ENCODE data around the gene GPR152.
"Not testable (repeated sequence)": the region's sequence is repeated elsewhere in the genome, so short reads cannot be mapped to it uniquely, and the experiment has no call there.

The GPR152 gene

DNA sequence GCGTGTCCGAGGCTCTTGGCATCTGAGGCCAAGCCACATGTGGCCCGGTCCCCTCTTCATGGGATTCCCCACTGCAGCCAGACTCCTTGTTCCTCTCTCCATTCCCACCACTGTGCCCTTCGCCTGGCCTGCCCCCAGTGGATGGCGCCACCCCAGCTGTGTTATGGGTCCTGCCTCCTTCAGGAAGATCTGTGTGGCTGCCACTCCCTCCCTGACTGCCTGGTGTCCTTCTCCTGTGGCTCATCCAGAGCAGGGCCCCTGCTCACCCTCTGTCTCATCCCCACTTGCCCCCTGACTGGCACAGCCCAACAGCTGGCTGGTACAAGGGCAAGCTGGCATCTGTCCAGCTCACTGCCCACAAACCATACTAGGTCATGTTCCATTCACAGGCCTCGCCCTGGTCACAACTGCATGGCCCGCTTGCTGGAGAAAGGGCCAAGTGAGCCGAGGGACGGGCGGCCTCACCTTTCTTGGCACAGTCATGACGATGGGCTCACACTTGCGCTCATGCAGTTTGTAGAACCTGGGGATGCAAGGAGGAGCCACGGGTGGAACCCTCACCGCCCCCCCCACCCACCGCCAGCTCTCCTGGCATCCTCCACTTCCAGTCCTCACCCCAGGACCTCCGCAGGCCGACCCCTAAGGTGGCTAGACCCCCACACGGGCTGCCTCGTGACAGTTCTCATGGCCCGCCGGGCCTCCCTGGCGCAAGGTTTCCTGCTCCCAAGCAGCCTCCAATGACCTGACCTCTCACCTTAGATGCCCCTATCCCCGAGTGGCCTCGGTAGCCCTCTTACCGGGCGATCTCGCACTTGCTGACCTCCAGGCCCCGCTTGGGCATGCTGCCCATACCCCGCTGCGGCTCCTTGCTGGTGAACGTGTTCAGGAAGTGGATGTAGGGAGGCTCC, 13.0 kb downstream of the GPR152 start:
- peak; percentile 77 for DNase-seq

DNA sequence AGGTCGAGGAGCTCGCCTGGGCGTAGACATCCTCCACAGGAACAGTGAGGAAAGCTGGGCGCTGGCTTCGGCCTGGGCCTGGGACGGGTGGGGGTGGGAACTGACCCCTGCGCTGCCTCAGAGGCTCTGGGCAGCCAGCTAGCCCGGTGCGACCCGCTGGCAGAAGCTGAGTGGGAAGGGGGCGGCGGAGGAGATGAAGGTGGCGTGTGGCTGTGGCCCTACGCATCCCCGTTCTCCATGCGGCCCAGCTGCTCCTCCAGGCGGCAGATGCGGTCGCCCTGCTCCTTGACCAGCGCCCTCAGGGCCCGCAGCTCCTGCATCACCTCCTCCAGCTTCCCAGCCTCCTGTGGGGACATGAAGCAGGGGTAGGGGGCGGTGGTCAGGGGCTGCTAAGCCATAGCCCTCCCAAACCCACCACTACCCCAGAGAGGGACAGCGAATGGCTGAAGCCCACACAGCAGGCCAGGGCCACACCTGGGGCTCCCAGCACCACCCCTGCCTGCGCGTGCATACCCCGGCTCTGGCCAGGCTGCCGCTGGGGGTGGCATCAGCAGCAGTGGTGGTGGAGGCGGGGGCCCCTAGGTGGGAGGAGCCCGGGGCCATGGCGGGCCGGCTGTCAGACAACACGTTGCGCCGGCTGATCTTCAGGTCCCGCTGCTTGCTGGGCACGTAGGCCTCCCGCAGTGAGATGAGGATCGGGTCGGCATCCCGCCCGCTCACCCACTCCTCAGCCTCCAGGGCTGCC, 14.2 kb downstream of the GPR152 start:
- DNase-seq = peak; percentile 92

DNA sequence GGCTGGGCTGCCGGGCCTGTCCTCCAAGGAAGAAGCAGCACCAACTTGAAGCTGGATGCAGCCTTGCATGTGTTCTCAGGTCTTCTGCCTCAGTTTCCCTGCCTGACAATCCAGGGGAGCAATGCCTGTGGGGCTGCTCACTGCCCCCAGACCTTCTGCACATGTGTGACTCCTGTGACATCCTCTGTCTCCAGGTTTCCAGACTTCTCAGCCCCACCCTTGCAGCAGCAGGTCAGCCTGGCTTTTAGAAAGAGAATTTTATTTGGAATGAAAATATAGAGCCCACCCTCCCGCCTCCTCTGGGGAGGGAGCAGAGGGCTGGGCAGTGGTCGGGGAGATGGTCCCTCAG, 14.7 kb downstream of the GPR152 start:
- no peak for DNase-seq

DNA sequence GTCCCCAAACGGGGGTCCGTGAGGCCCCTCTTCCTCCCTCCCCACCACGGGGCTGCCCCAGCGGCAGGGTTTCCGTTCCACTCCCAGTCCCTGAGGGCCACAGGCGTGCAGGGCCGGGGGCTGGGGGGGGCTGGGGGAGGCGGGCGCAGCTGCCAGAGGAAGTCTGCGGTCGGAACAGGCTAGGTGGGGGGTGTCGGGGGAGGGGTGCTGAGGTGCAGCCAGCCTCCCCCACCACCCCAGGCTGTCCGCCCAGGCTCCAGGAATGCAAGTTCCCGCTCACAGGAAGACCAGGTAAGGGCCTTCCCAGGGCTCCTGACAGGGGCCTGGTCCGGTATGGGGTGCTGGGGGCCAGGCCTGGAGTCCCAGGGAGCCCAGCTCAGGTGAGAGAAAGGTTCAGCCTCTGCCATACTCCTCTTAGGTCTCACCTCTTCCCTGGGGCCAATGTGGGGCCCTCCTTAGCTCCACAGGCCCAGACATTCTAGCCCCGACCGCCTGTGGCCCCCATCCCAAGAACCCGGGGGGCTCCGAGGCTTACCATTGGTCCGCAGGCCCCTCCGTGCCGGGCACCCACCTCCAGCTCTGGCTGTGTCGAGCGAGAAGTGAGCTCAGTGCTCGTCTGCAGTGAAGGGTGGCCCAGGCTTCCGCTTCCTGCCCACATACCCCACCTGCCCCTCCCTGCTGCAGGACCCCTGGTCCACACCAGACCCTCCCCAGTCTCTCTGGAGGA, 15.3 kb downstream of the GPR152 start, which contains the start of gene PTPRCAP:
Gene PTPRCAP, minus strand, starts transcription at position 601 of the 727 bp plus-strand sequence. Its CDS starts 63 bp downstream, at position 538.
- peak; percentile 91 for DNase-seq

DNA sequence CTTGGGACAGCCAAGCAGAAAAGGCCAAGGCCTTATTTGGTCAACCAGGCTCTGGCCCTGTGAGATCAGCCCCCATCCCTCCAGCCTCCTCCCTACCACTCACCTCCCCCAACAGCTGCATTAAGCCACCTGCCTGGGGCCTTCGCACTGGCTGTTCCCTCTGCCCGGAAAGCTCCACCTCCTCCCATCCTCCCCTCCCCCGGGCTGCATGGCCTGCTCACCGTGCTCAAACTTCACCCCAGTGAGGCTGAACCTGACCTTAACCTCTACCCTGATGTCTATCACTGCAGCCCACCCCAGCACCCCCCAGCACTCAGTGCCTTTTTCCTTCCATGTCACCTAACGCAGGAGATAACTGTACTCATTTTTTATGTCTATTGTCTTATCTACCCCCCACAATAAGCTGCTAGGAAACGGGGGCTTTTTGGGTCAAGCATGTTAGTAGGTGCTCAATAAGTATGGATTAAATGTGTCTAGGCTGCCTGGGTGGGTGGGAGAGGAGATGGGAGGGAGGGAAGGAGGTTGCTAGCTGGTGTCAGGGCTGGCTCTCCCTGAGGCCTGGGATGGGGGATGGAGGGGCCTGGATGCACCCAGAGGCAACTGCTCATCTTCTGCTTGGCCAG, 16.0 kb downstream of the GPR152 start:
- DNase-seq = peak; percentile 87

DNA sequence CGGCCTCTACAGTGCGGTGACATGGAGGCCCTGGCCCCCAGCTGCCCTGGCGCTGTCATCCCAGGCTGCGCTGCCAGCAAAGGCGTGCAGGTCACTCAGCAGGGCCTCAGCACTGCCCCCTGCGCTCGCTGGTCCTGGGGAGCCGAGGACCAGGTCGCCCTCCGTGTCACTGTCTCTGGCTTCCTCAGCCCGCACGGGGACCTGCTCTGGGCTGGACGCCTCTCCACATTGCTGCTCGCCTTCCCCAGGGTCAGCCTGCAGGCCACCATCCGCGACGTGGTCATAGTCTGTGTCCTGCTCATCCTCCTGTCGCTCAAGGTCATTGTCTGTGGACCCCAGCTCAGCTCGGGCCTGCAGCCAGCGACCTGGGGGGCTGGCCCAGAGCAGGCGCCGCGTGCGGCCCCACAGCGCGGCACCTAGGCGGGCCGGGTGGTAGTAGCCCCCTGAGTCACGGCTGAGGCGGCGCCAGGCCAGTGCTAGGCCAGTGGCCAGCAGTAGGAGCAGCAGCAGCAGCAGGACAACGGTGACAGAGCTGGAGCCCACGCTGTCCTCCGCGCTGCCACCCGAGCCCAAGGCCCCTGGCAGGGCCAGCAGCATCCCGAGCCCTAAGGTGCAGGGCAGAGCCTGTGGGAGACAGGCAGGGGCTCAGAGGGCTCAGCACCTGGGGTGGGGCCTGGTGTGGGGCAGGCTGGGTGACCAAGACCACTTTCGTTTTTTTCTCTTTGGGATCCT, 16.6 kb downstream of the GPR152 start:
- DNase-seq = no peak

DNA sequence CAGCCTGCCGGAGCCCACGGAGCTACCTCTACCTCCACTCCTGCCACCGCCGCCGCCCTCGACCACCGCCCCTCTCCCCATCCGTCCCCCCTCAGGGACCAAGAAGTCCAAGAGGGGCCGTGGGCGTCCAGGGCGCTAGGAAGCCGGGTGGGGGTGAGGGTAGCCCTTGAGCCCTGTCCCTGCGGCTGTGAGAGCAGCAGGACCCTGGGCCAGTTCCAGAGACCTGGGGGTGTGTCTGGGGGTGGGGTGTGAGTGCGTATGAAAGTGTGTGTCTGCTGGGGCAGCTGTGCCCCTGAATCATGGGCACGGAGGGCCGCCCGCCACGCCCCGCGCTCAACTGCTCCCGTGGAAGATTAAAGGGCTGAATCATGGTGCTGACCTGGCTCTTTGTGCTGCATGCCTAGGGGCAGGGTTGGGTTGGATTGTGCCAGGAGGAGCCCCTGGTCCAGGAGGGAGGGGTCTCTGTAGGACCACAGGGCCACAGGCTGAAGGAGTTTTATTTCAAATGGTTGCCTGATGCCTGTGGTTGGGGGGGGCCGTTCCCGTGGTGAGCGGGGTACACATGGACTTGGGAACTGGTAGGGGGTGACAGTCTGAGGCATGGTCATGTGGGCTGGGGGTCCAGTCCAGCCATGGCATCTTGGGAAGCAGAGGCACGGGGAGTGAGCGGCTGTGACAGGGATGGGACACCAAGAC, 17.4 kb downstream of the GPR152 start:
- peak; percentile 75 for DNase-seq

DNA sequence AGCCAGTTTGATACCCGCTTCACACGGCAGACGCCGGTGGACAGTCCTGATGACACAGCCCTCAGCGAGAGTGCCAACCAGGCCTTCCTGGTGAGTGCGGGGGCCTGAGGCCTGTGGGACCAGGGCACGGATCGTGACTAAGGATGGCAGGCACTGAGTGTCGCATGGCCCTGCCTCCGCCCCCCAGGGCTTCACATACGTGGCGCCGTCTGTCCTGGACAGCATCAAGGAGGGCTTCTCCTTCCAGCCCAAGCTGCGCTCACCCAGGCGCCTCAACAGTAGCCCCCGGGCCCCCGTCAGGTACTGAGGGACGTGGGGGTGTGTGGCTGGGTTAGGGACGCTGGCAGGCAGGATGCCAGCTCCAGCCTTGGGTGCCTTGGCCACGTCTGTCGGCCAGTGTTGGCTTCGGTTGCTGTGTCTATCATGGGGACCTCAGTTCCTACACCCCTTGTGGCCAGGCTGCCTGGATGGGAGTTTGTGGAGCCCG, 18.1 kb downstream of the GPR152 start:
- DNase-seq = peak; percentile 73

DNA sequence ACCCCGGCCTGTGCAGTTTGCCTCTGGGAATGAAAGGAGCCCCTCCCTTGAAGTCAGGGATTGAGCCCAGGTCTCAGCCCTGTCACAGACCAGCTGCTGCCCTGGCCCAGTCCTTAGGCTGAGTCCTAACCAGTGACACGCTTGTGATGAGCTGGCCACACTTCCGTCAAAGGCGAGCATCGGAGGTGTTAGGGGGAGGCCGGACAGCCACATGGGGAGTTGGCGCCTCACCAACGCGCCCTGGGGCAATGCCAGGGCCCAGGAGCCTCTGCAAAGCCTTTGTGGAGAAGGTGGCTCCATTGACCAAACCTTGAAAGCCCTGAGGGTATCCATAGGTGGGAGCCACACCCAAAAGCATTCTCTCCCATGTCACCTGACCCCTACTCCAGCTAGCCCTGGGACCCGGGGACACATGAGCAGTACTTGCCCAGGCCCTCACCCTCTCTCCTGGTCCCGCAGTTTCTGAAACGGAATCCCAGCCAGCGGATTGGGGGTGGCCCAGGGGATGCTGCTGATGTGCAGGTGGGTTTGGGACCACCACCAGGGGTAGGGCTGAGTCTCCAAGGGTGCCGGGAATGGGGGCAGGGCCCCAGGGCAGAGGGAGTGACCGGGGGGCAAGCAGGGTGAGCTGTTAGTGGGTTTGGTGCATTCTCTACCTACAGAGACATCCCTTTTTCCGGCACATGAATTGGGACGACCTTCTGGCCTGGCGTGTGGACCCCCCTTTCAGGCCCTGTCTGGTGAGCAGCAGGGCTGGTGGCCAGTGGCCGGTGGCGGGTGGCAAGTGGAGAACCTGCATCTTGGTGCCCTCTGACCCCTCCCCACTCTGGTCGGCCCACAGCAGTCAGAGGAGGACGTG, 18.8 kb downstream of the GPR152 start:
- DNase-seq = no peak

DNA sequence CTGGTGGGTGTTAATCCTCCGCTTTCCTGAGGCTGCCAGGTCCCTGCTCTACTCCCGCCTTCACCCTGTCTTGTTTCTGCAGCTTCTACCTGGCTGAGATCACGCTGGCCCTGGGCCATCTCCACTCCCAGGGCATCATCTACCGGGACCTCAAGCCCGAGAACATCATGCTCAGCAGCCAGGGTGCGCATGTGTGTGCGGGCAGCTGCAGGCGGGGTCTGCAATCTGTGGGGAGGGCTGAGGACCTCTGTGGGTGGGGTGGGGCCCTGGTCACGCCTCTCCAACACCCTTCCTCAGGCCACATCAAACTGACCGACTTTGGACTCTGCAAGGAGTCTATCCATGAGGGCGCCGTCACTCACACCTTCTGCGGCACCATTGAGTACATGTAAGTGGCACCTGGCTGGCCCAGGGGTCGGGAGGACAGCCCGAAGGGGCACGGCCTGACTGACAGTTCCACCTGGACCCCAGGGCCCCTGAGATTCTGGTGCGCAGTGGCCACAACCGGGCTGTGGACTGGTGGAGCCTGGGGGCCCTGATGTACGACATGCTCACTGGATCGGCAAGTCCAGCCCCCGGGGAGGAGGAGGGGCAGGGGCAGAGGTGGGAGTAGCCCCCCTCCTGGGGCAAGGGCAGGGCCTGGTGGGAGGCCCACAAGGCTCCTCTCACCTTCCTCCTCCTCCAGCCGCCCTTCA, 19.7 kb downstream of the GPR152 start:
- DNase-seq = no peak

DNA sequence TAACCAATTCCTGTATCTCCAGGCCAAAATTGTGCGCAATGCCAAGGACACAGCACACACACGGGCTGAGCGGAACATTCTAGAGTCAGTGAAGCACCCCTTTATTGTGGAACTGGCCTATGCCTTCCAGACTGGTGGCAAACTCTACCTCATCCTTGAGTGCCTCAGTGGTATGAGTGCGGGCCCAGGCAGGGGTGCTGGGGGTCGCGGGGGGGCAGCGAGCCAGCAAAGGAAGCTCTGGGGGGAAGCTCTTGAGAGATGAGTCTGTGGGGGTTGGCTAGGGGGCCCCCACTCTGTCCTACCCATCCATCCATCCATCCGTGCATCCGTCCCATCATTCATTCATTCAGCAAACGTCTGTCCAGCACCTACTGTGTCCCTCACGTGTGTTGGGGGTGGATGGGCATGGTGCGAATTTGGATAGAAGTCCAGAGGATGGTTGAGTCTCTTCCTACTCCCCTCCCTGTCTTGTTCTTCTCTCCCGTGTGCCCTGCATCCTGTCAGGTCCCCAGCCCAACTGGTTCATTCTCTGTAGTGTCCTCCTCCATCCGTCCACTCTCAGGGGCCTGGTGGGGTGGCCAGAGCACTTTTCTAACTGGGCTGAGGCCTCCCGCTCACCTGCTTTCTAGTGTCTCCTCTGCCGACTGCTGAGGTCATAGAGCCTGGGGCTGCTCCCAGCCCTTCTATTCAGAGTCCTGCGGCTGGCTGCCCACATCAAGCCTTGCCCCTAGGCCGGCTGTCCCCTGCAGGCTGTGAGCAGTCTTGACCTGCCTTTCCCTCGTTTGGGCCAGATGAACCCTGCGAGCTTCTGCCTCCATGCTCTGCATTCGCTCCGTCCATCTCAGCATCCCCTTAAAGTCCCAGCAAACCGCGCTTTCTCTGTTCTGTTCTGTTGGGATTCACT, 20.9 kb downstream of the GPR152 start:
- DNase-seq = no peak

DNA sequence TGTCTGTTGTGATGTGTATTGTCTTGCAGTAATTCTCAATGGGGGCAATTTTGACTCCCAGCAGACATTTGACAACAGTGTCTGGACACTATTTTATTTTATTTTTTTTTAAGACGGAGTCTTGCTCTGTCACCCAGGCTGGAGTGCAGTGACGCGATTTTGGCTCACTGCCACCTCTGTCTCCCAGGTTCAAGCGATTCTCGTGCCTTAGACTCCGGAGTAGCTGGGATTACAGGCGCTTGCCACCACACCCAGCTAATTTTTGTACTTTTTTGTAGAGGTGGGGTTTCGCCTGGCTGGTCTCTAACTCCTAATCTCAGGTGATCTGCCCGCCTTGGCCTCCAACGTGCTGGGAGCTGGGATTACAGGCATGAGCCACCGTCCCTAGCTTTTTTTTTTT, 22.8 kb downstream of the GPR152 start:
- DNase-seq = no peak

DNA sequence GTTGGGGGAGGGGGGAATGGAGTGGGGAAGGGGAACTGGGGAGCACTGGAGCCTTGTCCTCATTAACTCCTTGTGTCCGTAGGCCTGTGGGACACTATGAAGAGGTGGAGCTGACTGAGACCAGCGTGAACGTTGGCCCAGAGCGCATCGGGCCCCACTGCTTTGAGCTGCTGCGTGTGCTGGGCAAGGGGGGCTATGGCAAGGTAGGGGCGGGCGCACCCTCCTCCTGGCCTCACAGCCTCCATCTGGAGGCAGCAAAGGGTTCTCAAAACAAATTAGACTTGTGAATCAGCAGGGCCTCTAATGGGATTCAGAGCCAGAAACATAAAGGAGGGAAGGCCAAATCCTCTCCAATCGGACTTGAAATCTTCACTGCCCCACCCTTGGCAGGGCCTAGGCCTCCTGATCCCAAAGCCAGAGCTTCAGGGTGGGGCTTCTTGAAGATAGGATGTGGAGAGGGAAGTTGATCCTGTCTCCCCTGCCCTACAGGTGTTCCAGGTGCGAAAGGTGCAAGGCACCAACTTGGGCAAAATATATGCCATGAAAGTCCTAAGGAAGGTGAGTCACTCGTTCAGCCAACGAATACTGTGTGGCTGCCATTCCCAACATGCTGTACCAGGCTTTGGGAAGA, 23.4 kb downstream of the GPR152 start:
- no peak for DNase-seq

DNA sequence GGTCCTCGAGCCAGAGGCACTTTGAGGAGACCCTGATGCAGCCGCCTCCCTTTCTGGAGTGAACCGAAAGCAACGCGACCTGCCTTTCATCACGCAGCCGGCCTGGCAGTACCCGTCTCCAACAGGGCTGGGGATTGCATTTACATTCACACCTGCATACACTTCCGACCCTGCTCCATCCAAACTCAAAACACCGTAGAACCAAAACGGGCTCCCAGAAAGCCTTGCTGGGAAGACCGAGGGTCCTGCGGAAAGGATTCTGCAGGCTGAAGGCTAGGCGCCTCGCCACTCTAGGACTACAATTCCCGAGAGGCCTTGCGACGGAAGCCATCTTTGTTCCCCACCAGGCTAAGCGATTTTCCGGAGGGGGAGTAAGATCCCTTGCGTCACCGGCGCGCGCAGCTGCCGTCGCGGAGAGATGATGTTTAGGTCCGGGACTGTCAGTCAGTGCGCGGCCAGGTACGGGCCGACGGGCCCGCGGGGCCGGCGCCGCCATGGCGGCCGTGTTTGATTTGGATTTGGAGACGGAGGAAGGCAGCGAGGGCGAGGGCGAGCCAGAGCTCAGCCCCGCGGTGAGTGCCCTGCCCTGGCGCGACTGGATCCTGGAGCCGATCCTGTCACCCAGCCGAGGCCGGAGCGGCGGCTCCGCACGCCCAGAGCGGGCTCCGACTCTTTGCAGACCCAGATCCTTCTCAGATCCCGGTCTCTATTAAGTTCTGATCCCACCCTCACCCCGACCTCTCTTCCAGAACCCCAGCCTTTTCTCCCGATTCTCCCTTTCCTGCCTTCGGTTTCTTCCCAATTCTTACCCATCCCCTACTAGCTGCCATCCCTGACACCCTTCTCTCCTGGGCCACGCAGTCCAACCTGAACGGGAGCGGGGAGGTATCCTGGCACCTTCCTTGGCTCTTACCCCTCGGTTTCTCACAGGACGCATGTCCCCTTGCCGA, 24.2 kb downstream of the GPR152 start, which contains the start of gene RPS6KB2:
Gene RPS6KB2, plus strand, starts transcription at position 443 of the 950 bp plus-strand sequence. Its CDS starts 52 bp downstream, at position 495.
- peak; percentile 100 for DNase-seq

DNA sequence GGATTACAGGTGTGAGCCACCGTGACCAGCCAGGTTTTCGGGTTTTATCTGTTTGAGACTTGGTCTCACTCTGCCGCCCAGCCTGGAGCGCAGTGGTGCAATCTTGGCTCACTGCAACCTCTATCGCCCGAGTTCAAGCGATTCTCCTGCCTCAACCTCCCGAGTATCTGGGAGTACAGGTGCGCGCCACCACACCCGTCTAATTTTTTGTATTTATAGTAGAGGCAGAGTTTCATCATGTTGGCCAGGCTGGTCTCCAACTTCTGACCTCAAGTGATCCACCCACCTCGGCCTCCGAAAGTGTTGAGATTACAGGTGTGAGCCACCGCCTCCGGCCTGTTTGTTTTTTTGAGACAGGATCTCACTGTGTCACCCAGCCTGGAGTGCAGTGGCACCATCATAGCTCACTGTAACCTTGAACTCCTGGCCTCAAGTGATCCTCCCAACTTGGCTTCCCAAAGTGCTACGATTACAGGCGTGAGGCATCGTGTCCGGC, 25.1 kb downstream of the GPR152 start:
- not testable (repeated sequence) for DNase-seq

DNA sequence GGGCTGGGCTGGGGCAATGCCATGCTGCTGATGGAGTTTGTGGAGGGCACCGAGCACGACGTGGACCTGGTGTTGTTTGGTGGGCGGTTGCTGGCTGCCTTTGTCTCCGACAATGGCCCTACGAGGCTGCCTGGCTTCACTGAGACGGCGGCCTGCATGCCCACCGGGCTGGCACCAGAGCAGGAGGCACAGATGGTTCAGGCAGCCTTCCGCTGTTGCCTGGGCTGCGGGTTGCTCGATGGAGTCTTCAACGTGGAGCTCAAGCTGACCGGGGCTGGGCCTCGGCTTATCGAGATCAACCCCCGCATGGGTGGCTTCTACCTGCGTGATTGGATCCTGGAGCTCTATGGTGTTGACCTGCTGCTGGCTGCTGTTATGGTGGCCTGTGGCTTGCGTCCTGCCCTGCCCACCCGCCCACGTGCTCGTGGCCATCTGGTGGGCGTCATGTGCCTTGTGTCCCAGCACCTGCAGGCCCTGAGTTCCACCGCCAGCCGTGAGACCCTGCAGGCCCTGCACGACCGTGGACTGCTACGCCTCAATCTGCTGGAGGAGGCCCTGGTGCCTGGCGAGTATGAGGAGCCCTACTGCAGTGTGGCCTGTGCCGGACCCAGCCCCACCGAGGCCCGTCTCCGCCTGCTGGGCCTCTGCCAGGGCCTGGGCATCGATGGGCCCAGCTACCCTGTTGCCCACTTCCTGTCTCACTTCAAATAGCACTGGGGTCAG, 28.5 kb downstream of the GPR152 start:
- no peak for DNase-seq

All from activated effector memory CD4-positive, alpha-beta T cell treated with anti-CD3 and anti-CD28 coated beads, Interleukin-2, amount 50 U/mL, for 16 hours (primary cell).